ENCODE results near the gene MACF1.

- no peak for TF ChIP-seq EZH2 (IDR thresholded peaks at IDR 0.05; ENCODE audit: low read length, unreplicated experiment)
- TF ChIP-seq, protein P1, sequence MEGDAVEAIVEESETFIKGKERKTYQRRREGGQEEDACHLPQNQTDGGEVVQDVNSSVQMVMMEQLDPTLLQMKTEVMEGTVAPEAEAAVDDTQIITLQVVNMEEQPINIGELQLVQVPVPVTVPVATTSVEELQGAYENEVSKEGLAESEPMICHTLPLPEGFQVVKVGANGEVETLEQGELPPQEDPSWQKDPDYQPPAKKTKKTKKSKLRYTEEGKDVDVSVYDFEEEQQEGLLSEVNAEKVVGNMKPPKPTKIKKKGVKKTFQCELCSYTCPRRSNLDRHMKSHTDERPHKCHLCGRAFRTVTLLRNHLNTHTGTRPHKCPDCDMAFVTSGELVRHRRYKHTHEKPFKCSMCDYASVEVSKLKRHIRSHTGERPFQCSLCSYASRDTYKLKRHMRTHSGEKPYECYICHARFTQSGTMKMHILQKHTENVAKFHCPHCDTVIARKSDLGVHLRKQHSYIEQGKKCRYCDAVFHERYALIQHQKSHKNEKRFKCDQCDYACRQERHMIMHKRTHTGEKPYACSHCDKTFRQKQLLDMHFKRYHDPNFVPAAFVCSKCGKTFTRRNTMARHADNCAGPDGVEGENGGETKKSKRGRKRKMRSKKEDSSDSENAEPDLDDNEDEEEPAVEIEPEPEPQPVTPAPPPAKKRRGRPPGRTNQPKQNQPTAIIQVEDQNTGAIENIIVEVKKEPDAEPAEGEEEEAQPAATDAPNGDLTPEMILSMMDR (conservative IDR thresholded peaks at IDR 0.05; ENCODE audit: low read depth, low read length): no peak
Observed at GRCh38 chr1:39420493-39420892, 216.0 kb downstream of the MACF1 start.

Measured in PC-3 (cell line).